ENCODE measurements around the gene GSK3A.
"Not testable (repeated sequence)": the region's sequence is repeated elsewhere in the genome, so short reads cannot be mapped to it uniquely, and the experiment has no call there.

Gene GSK3A

DNA sequence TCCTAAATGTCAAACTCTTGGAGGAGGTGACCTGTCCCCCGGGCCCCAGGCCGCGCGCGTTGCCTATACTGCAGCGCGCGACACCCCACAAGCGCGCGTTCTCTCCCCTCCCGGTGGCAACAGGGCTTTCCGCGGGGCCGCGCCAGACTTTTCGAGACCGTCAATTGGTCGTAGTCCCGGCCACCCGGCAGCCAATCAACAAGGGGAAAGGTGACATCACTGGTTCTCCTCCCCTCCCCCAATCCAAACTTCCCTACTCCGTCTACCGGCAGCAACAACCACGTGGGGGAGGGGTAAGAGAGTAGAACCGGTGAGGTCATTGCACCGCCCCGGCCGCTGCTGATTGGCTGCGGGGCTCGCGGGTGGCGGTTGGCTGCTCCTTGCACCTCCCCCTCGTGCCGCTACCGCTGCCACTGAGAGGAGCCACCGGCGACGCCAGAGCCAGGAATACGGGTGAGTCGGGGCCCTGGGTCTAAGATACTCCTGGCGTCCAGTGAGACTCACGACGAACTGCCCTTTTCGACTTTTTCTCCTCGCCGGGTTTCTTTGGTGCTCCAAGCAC, 25.8 kb upstream of the GSK3A start:
- peak; percentile 100 for DNase-seq

DNA sequence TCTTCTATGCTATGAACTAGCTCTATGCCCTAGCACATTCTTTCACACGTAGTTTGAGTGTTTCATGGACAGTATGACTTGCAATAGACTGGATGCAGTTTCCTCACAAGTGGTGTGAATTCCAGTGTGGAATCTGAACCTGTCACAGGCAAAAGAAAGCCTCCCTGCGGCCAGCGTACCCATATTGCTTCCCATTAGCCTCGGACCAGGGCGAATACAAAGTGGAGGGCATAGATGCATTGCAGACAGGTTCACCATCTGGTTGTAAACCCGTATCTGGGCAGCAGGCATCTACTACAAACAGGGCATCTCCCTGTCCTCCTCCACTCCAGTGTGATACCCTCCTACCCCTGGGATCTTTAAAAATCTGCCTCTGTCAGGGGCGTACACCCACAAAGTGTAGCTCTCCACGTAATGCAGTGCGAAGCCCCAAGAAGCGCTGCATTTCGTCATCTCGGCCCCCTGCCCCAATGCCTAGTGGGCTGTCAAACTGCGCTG, 25.3 kb upstream of the GSK3A start:
- no peak for DNase-seq

DNA sequence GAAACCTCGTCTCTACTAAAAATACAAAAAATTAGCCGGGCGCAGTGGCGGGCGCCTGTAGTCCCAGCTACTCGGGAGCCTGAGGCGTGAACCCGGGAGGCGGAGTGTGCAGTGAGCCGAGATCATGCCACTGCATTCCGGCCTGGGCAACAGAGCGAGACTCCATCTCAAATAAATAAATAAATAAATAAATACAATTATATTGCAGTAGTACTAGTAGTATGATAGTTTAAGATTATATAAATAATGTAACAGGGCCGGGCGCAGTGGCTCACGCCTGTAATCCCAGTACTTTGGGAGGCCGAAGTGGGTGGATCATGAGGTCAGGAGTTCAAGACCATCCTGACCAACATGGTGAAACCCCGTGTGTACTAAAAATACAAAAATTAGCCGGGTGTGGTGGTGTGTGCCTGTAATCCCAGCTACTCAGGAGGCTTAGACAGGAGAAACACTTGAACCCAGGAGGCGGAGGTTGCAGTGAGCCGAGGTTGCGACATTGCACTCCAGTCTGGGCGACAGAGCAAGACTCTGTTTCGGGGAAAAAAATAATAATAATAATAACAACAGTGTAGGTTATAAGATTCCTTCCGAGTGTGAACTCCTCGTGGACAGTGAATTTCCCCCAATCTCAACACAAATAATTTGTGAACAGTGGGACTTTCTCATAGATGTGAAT, 24.7 kb upstream of the GSK3A start:
- DNase-seq, result not testable (repeated sequence)

DNA sequence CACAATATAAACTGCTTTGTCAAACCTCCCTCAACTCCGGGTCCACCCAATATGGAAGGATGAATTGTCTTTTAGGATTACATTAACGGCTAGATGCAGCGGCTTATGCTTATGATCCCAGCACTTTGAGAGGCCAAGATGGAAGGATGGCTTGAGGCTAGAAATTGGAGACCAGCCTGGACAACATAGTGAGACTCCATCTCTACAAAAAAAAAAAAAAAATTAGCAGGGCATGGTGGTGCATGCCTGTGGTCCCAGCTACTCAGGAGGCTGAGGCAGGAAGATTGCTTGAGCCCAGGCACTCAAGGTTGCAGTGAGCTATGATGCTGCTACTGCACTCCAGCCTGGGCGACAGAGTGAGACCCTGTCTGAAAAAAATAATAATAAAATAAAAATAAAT, 23.7 kb upstream of the GSK3A start:
- peak; percentile 7 for DNase-seq

- no peak for DNase-seq
Observed at GRCh38 chr19:42261763-42262162, 19.4 kb upstream of the GSK3A start.

DNA sequence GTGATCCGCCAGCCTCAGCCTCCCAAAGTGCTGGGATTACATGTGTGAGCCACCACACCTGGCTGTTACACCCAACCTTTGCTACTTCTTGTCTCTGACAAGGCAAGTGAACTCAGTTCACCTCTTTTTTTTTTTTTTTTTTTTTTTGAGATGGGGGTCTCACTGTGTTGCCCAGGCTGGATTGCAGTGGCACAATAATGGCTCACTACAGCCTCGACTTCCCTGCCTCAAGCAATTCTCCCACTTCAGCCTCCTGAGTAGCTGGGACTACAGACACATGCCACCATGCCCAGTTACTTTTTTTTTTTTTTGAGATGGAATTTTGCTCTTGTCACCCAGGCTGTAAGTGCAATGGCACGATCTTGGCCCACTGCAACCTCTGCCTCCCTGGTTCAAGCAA, 15.4 kb upstream of the GSK3A start:
- peak; percentile 7 for DNase-seq

GRCh38 chr19:42255766-42256745, 13.7 kb upstream of the GSK3A start:
- DNase-seq, result peak; percentile 82

GRCh38 chr19:42254850-42255765, 12.7 kb upstream of the GSK3A start, which contains the start of gene ERF:
Gene ERF, minus strand, starts transcription at chr19:42255128. Its CDS starts 129 bp downstream, at chr19:42254999.
- DNase-seq, result peak; percentile 97

- peak; percentile 85 for DNase-seq
Observed at GRCh38 chr19:42254089-42254849, 11.9 kb upstream of the GSK3A start.

GRCh38 chr19:42253245-42254088, 11.1 kb upstream of the GSK3A start:
- peak; percentile 84 for DNase-seq

DNA sequence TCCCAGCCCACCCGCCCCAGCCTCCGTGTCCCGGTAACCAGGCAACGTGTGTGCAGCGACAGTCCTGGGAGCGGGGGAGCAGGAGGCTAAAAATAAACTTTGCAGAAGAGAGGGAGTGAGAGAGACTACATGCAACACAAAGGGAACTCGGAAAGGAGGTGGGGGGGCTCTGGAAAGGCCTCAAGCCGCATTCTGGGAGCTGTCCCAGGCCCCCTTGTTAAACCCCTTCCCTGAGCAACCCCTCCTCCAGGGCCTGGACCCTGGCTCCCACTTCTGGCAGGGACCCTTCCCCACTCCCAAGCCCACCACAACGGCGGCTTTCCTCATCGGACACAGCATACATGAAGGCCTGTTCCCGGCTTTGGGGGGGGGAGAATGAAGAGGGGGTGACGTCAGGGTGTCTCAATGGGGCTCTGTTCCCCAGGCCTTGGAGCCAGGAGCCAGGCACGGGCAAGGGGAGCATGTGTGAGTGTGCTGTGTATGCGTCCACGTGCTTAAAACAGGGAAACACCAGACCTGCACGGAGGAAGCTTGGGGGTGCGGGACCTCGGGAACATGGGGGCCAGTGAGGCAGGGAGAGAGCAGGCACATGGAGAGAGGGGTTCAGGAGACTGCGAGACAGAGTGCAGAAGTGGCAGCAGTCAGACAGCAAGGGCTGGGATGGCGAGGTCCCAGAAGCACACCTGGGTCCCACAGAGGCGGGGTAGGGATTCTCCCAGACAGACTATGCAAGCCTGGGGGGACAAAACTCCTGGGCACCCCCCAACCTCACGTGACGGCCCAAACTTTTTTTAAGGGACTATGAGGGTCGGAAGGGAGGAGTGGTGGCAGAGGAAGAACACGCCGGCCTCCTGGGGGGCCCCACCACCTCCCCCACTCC, 10.2 kb upstream of the GSK3A start:
- peak; percentile 82 for DNase-seq

- no peak for DNase-seq
Observed at GRCh38 chr19:42251572-42252358, 9.4 kb upstream of the GSK3A start.

DNA sequence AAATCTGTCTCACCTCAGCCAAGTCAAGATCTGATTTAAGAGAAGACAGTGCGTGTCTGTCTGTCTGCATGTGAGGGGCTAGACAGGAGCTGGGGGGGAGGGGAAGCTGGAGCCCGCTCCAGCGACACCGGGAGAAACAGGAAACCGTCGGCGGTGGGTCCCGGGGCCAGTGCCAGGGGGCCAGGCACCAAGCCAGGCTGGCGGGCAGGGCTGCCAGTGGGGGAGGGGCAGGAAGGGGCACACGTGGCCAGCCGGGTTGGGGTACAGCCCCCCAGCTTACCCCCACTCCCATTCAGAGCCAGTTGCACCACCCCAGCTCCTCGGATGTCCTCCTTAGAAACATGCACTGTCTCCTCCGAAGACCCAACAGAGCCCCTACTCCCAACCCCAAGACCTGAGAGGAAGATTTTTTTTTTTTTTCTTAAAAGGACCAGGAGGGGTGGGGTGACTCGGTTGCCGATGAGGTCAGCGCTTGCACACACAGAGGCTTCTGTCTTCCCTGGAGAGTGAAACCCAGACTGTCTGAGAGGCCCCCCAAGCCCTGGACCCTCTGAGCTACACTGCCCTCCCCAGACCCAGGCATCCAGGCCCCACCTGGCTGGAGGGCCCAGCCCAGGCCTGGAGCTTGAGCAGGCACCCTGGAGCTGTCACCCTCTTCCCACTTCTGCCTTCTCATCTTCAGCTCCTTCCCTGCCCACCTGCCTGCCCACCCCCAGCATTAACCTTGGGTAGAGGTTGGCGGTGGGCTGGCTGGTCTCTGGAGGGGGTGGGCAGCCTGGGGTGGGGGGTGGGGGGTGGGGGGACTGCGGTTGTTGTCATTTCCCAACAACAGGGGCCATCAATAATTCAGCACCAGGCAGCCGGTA, 8.5 kb upstream of the GSK3A start:
- DNase-seq, result peak; percentile 60

DNA sequence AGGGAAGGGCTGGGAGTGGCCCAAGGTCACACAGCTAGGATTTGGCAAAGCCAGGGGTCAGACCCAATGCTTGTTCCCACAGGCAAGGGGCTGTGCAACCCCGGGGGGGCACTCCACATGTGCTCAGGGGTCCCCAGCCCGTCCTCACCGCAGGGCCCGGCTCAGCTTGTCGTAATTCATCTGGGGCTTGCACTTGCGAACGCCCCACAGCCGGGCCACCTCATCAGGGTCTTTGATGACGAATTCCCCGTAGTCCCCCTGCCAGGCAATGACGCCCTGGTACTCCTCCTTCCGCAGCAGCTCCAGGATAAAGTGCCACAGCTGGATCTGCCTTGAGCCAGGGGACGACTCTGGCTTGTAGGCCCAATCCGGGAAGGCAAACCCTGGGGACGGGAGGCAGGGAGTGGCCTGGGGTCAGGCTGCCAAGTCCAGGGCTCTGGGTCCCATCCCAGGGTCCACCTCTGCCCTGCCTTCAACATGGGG, 7.8 kb upstream of the GSK3A start:
- DNase-seq, result no peak

- no peak for DNase-seq
Observed at GRCh38 chr19:42249769-42250168, 7.4 kb upstream of the GSK3A start.

- no peak for DNase-seq
Observed at GRCh38 chr19:42249149-42249750, 6.8 kb upstream of the GSK3A start.

All from right hindlimb (tissue), 1 donor.